Suprapubic skin (tissue), 4 donors: ENCODE data around the gene GNA15.
"Not testable (repeated sequence)": the region's sequence is repeated elsewhere in the genome, so short reads cannot be mapped to it uniquely, and the experiment has no call there.

Source experiments
- CTCF ChIP-seq, 2 donors: fragments of 200-600 bp in 1 of 2; fragments of 450-650 bp in 1 of 2; sonication (generic) in 1 of 2; IDR thresholded peaks; one replicate each; pipeline ENCODE4 v1.5.1; 2016 to 2019; ENCODE audit warnings: antibody characterized with exemption in 2 of 2, mild to moderate bottlenecking in 1 of 2, moderate library complexity in 1 of 2
- POLR2A ChIP-seq, 2 donors: fragments of 450-650 bp; IDR thresholded peaks; one replicate each; pipeline ENCODE4 v1.6.1; 2017; ENCODE audit warnings: antibody characterized with exemption in 2 of 2, mild to moderate bottlenecking in 2 of 2, moderate library complexity in 2 of 2
- POLR2AphosphoS5 ChIP-seq, 3 donors: sonication (generic); formaldehyde crosslinking; IDR thresholded peaks; one replicate each; pipeline ENCODE4 v1.6.1; 2017; ENCODE audit warnings: antibody characterized with exemption in 3 of 3

GRCh38 chr19:3172673-3173000, 36.8 kb downstream of the GNA15 start:
- TF ChIP-seq CTCF, POLR2A, POLR2AphosphoS5 (IDR thresholded peaks at IDR 0.05): not testable (repeated sequence)
